Lower leg skin (tissue), 3 donors: Measurements from ENCODE around the gene GPR39.

Source experiments
- POLR2A ChIP-seq, 2 donors: fragments of 450-650 bp; IDR thresholded peaks; one replicate each; pipeline ENCODE4 v1.6.1; 2016 to 2017; ENCODE audit warnings: antibody characterized with exemption in 2 of 2, mild to moderate bottlenecking in 1 of 2, moderate library complexity in 1 of 2
- TF ChIP-seq, protein P1 (sequence below), 3 donors: fragments of 450-650 bp; IDR thresholded peaks; one replicate each; pipeline ENCODE4 v1.5.1; 2016; ENCODE audit warnings: antibody characterized with exemption in 3 of 3, mild to moderate bottlenecking in 3 of 3, moderate library complexity in 2 of 3

- TF ChIP-seq, protein P1, sequence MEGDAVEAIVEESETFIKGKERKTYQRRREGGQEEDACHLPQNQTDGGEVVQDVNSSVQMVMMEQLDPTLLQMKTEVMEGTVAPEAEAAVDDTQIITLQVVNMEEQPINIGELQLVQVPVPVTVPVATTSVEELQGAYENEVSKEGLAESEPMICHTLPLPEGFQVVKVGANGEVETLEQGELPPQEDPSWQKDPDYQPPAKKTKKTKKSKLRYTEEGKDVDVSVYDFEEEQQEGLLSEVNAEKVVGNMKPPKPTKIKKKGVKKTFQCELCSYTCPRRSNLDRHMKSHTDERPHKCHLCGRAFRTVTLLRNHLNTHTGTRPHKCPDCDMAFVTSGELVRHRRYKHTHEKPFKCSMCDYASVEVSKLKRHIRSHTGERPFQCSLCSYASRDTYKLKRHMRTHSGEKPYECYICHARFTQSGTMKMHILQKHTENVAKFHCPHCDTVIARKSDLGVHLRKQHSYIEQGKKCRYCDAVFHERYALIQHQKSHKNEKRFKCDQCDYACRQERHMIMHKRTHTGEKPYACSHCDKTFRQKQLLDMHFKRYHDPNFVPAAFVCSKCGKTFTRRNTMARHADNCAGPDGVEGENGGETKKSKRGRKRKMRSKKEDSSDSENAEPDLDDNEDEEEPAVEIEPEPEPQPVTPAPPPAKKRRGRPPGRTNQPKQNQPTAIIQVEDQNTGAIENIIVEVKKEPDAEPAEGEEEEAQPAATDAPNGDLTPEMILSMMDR (IDR thresholded peaks at IDR 0.05): no peak
- TF ChIP-seq POLR2A (IDR thresholded peaks at IDR 0.05): no peak
Measured at GRCh38 chr2:132568656-132569055, 152.1 kb downstream of the GPR39 start.
